ENCODE results near the gene ERBB2. TPM values are rescaled to one million over a fixed set of nuclear protein-coding genes. Genes with fewer than 3 reads are reported as not detected.
"Not testable (repeated sequence)": the region's sequence is repeated elsewhere in the genome, so short reads cannot be mapped to it uniquely, and the experiment has no call there.

The ERBB2 gene
- total RNA-seq, 1 experiment from 2014 or later = 207 TPM

GRCh38 chr17:39683295-39683939, 16.4 kb upstream of the ERBB2 start:
- Histone ChIP-seq H3K4me3 (ENCODE audit: insufficient read depth, low read depth, low read length) (no peak overlapping the region), H3K27me3 (ENCODE audit: control insufficient read depth, insufficient read depth, low read length) (no peaks in the 10 kb centered on the region), H3K36me3 (replicated peaks; ENCODE audit: control insufficient read depth, insufficient read depth, low read length) (no peaks in the 10 kb centered on the region; the same call in none of the 2 replicates)
- DNase-seq = no peak

- no peak for DNase-seq
- Histone ChIP-seq H3K27me3 (ENCODE audit: control insufficient read depth, insufficient read depth, low read length) (no peaks in the 10 kb centered on the region), H3K36me3 (replicated peaks; ENCODE audit: control insufficient read depth, insufficient read depth, low read length) (no peaks in the 10 kb centered on the region; the same call in none of the 2 replicates), H3K4me3 (ENCODE audit: insufficient read depth, low read depth, low read length) (no peak overlapping the region)
Observed at GRCh38 chr17:39684369-39685192, 15.3 kb upstream of the ERBB2 start.

- H3K27me3 ChIP-seq (ENCODE audit: control insufficient read depth, insufficient read depth, low read length) = no peaks in the 10 kb centered on the region
- peak overlapping the region; percentile 72 for H3K4me3 ChIP-seq (ENCODE audit: insufficient read depth, low read depth, low read length)
- DNase-seq = no peak
- H3K36me3 ChIP-seq (replicated peaks; ENCODE audit: control insufficient read depth, insufficient read depth, low read length) = no peaks in the 10 kb centered on the region; the same call in none of the 2 replicates
Observed at GRCh38 chr17:39687101-39687545, 12.7 kb upstream of the ERBB2 start.

GRCh38 chr17:39687546-39688474, 12.1 kb upstream of the ERBB2 start, which contains the start of gene PGAP3:
TSS of gene PGAP3 (minus strand) at chr17:39688057. CDS start at chr17:39688014, 43 bp downstream.
- Histone ChIP-seq H3K27me3 (ENCODE audit: control insufficient read depth, insufficient read depth, low read length) (no peaks in the 10 kb centered on the region), H3K4me3 (ENCODE audit: insufficient read depth, low read depth, low read length) (peak within 1 kb of the TSS; percentile 72), H3K36me3 (replicated peaks; ENCODE audit: control insufficient read depth, insufficient read depth, low read length) (no peaks in the 10 kb centered on the region; the same call in none of the 2 replicates)
- DNase-seq = peak; percentile 93

GRCh38 chr17:39688475-39688835, 11.4 kb upstream of the ERBB2 start:
- DNase-seq = no peak
- H3K4me3 ChIP-seq (ENCODE audit: insufficient read depth, low read depth, low read length) = peak overlapping the region; percentile 72
- H3K27me3 ChIP-seq (ENCODE audit: control insufficient read depth, insufficient read depth, low read length) = no peaks in the 10 kb centered on the region

GRCh38 chr17:39688945-39689344, 10.9 kb upstream of the ERBB2 start:
- peak; percentile 73 for DNase-seq
- no peaks in the 10 kb centered on the region for H3K27me3 ChIP-seq (ENCODE audit: control insufficient read depth, insufficient read depth, low read length)
- H3K4me3 ChIP-seq (ENCODE audit: insufficient read depth, low read depth, low read length) = peak overlapping the region; percentile 72
- no peaks in the 10 kb centered on the region; the same call in none of the 2 replicates for H3K36me3 ChIP-seq (replicated peaks; ENCODE audit: control insufficient read depth, insufficient read depth, low read length)

More at GRCh38 chr17:39688475-39688835, 11.4 kb upstream of the ERBB2 start:
- no peaks in the 10 kb centered on the region; the same call in none of the 2 replicates for H3K36me3 ChIP-seq (replicated peaks; ENCODE audit: control insufficient read depth, insufficient read depth, low read length)

GRCh38 chr17:39694593-39694992, 5.3 kb upstream of the ERBB2 start:
- no peak overlapping the region for H3K4me3 ChIP-seq (ENCODE audit: insufficient read depth, low read depth, low read length)
- no peak for DNase-seq
- no peaks in the 10 kb centered on the region for H3K36me3 ChIP-seq (replicated peaks; ENCODE audit: control insufficient read depth, insufficient read depth, low read length)
- H3K27me3 ChIP-seq (ENCODE audit: control insufficient read depth, insufficient read depth, low read length) = no peaks in the 10 kb centered on the region

- no peaks in the 10 kb centered on the region for H3K36me3 ChIP-seq (replicated peaks; ENCODE audit: control insufficient read depth, insufficient read depth, low read length)
- no peaks in the 10 kb centered on the region for H3K27me3 ChIP-seq (ENCODE audit: control insufficient read depth, insufficient read depth, low read length)
- DNase-seq = no peak
- no peak overlapping the region for H3K4me3 ChIP-seq (ENCODE audit: insufficient read depth, low read depth, low read length)
Observed at GRCh38 chr17:39695089-39695474, 4.8 kb upstream of the ERBB2 start.

GRCh38 chr17:39696731-39697130, 3.1 kb upstream of the ERBB2 start:
- no peak for DNase-seq
- no peaks in the 10 kb centered on the region for H3K27me3 ChIP-seq (ENCODE audit: control insufficient read depth, insufficient read depth, low read length)
- H3K4me3 ChIP-seq (ENCODE audit: insufficient read depth, low read depth, low read length) = no peak overlapping the region
- H3K36me3 ChIP-seq (replicated peaks; ENCODE audit: control insufficient read depth, insufficient read depth, low read length) = no peaks in the 10 kb centered on the region

GRCh38 chr17:39697961-39698360, 1.9 kb upstream of the ERBB2 start:
- no peak for DNase-seq

GRCh38 chr17:39699157-39699817, 577 bp upstream of the ERBB2 start:
- H3K36me3 ChIP-seq (replicated peaks; ENCODE audit: control insufficient read depth, insufficient read depth, low read length); DNase-seq: not testable (repeated sequence)

More at GRCh38 chr17:39697961-39698360, 1.9 kb upstream of the ERBB2 start:
- Histone ChIP-seq H3K4me3 (ENCODE audit: insufficient read depth, low read depth, low read length) (no peak overlapping the region), H3K36me3 (replicated peaks; ENCODE audit: control insufficient read depth, insufficient read depth, low read length) (no peaks in the 10 kb centered on the region; the same call in 1 of the 2 replicates), H3K27me3 (ENCODE audit: control insufficient read depth, insufficient read depth, low read length) (no peaks in the 10 kb centered on the region)

GRCh38 chr17:39700148-39700987, 504 bp downstream of the ERBB2 start:
- H3K27me3 ChIP-seq (ENCODE audit: control insufficient read depth, insufficient read depth, low read length) = no peaks in the 10 kb centered on the region
- DNase-seq = peak; percentile 81
- peak overlapping the region; percentile 95 for H3K4me3 ChIP-seq (ENCODE audit: insufficient read depth, low read depth, low read length)
- no peaks in the 10 kb centered on the region; the same call in 1 of the 2 replicates for H3K36me3 ChIP-seq (replicated peaks; ENCODE audit: control insufficient read depth, insufficient read depth, low read length)

More at GRCh38 chr17:39699157-39699817, 577 bp upstream of the ERBB2 start:
- H3K27me3 ChIP-seq (ENCODE audit: control insufficient read depth, insufficient read depth, low read length) = not testable (repeated sequence)
- peak overlapping the region; percentile 95 for H3K4me3 ChIP-seq (ENCODE audit: insufficient read depth, low read depth, low read length)

Data from H7 (cell line).